Hepatocyte (in vitro differentiated cells): Measurements from ENCODE around the gene CRACR2A. TPM values are rescaled to one million over a fixed set of nuclear protein-coding genes. Genes with fewer than 3 reads are reported as not detected.

Experiments used
- DNase-seq: peaks from one replicate; pipeline ENCODE4 v3.0.0-alpha.2; 2016; ENCODE audit warnings: low spot score
- H2AFZ ChIP-seq: fragments of 200-600 bp; sonication (generic); 2 replicates; pipeline ENCODE4 v1.6.0; 2016; ENCODE audit warnings: antibody characterized with exemption, mild to moderate bottlenecking
- H3K27ac ChIP-seq: fragments of 200-600 bp; sonication (generic); 2 replicates; pipeline ENCODE4 v1.5.1; 2016; ENCODE audit warnings: mild to moderate bottlenecking
- H3K27me3 ChIP-seq: fragments of 200-600 bp; sonication (generic); 2 replicates; pipeline ENCODE4 v1.6.1; 2016
- H3K36me3 ChIP-seq: fragments of 200-600 bp; sonication (generic); replicated peaks from 2 replicates; pipeline ENCODE4 v1.5.1; 2016; ENCODE audit warnings: low read depth; ENCODE audit not compliant: insufficient read depth
- H3K4me1 ChIP-seq: fragments of 200-600 bp; sonication (generic); 2 replicates; pipeline ENCODE4 v1.5.1; 2016; ENCODE audit warnings: mild to moderate bottlenecking, moderate library complexity; ENCODE audit not compliant: insufficient read depth
- H3K4me2 ChIP-seq: fragments of 200-600 bp; sonication (generic); 2 replicates; pipeline ENCODE4 v1.6.0; 2016
- H3K4me3 ChIP-seq: fragments of 200-600 bp; sonication (generic); 2 replicates; pipeline ENCODE4 v1.5.1; 2016; ENCODE audit warnings: mild to moderate bottlenecking
- H3K79me2 ChIP-seq: fragments of 200-600 bp; sonication (generic); 2 replicates; pipeline ENCODE4 v1.6.0; 2017; ENCODE audit warnings: mild to moderate bottlenecking
- H3K9me2 ChIP-seq: fragments of 200-600 bp; sonication (generic); replicated peaks from 2 replicates; pipeline ENCODE4 v1.6.0; 2017; ENCODE audit warnings: mild to moderate bottlenecking; ENCODE audit not compliant: insufficient read depth
- H3K9me3 ChIP-seq: fragments of 200-600 bp; sonication (generic); 2 replicates; pipeline ENCODE4 v1.5.1; 2016; ENCODE audit warnings: low read depth, mild to moderate bottlenecking
- H4K20me1 ChIP-seq: fragments of 200-600 bp; sonication (generic); 2 replicates; pipeline ENCODE4 v1.6.0; 2016; ENCODE audit warnings: mild to moderate bottlenecking; ENCODE audit not compliant: insufficient read depth, poor library complexity, severe bottlenecking
- EZH2 ChIP-seq: fragments of 200-600 bp; sonication (generic); IDR thresholded peaks from 2 replicates; pipeline ENCODE4 v1.6.1; 2016; ENCODE audit warnings: antibody characterized with exemption, mild to moderate bottlenecking, borderline replicate concordance
- EZH2phosphoT487 ChIP-seq: fragments of 200-600 bp; sonication (generic); IDR thresholded peaks from one replicate; pipeline ENCODE4 v1.6.1; 2018; ENCODE audit warnings: antibody characterized with exemption, mild to moderate bottlenecking, low read depth, moderate library complexity; ENCODE audit not compliant: unreplicated experiment, severe bottlenecking
- WGBS: methylation state at CpG from one replicate; pipeline ENCODE4 v1.1.6; 2016; ENCODE audit warnings: low lambda C conversion rate; ENCODE audit errors: missing lambda C conversion rate; 5-methylcytosine and 5-hydroxymethylcytosine counted together
- polyA plus RNA-seq: library from polyadenylated mRNA; unstranded; fragments of >200 nt; fragmentation: Nextera tagmentation; extraction: Ambion mirVana; gene quantifications from 2 replicates; pipeline ENCODE4 v1.2.1, GENCODE V29; 2016
- total RNA-seq: library from RNA; depleted of rRNA; stranded (reverse); fragments of >200 nt; gene quantifications from 2 replicates; pipeline ENCODE4 v1.2.3, GENCODE V29; 2014
- TF ChIP-seq, protein P1 (sequence below): fragments of 200-600 bp; sonication (generic); IDR thresholded peaks from 2 replicates; pipeline ENCODE4 v1.5.1; 2016; ENCODE audit warnings: antibody characterized with exemption, mild to moderate bottlenecking; ENCODE audit not compliant: poor library complexity

The CRACR2A gene
- total and polyA plus RNA-seq, 2 experiments from 2014 or later = 0.30 to 0.80 TPM

DNA sequence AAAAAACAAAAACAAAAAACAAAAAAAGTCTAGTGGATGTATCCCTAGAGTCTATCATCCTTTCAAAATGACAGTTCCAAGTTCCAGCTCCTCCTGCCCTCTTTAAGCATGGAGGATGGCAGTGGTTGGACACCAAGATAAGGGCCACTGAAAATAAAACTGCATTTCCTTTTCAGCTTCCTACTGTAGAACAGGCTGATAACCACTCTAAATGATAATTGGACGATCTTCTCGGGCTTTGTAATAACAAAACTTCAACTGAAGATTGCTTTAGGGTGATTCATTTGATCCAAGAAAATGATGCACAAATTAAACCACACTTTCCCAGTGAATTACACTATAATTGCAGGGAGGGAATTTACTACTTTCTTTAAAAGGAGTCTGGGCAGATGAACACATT lies 42.2 kb upstream of the CRACR2A start:
- Histone ChIP-seq H3K4me2 (no peak overlapping the region), H3K27me3 (no peaks in the 10 kb centered on the region), H3K4me3 (no peak overlapping the region), H3K4me1 (peaks cover 4% of the 10 kb centered on the region), H2AFZ (no peak overlapping the region), H4K20me1 (no peaks in the 10 kb centered on the region), H3K9me2 (no peaks in the 10 kb centered on the region), H3K27ac (no peak overlapping the region), H3K36me3 (no peaks in the 10 kb centered on the region), H3K79me2 (no peaks in the 10 kb centered on the region), H3K9me3 (no peaks in the 10 kb centered on the region)
- TF ChIP-seq, protein P1, sequence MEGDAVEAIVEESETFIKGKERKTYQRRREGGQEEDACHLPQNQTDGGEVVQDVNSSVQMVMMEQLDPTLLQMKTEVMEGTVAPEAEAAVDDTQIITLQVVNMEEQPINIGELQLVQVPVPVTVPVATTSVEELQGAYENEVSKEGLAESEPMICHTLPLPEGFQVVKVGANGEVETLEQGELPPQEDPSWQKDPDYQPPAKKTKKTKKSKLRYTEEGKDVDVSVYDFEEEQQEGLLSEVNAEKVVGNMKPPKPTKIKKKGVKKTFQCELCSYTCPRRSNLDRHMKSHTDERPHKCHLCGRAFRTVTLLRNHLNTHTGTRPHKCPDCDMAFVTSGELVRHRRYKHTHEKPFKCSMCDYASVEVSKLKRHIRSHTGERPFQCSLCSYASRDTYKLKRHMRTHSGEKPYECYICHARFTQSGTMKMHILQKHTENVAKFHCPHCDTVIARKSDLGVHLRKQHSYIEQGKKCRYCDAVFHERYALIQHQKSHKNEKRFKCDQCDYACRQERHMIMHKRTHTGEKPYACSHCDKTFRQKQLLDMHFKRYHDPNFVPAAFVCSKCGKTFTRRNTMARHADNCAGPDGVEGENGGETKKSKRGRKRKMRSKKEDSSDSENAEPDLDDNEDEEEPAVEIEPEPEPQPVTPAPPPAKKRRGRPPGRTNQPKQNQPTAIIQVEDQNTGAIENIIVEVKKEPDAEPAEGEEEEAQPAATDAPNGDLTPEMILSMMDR = no peak
- TF ChIP-seq EZH2 (no peak), EZH2phosphoT487 (no peak)
- WGBS = 64% methylated on average over 2 of the region's 2 CpGs
- no peak for DNase-seq

DNA sequence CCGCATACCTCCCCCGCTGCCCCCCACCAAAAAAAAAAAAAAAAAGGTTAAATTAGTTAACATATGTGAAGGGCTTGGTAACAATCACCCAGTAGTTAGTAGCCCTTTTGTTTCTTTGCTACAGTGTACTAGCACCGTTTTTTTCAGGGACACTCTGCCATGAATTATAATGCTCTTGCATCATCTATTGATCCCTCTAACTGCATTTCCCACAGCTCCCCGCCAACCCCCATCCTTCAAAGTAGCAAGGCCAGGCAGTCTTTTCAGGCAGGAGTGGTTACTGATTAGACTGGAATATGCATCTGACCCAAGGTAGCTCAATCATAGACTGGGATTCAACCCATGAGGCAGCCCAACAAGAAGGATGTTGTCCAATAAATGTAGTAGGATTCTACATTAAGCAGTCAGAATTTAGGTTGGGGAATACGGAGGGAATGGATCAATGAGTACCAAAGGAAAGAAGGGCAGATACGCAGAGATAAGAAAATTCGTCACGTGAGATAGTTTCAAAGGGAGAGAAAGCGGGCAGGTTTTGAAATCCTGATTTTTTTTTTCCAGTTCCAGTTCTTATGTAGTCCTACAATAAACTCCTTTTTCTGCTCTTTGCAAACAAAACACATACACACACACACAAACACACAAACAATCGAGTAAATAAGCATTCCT lies 39.8 kb upstream of the CRACR2A start:
- DNase-seq = no peak
- Histone ChIP-seq H3K79me2 (no peaks in the 10 kb centered on the region), H3K36me3 (no peaks in the 10 kb centered on the region), H3K27me3 (no peaks in the 10 kb centered on the region), H3K27ac (no peak overlapping the region), H3K4me3 (no peak overlapping the region), H3K9me3 (peaks cover 8% of the 10 kb centered on the region), H4K20me1 (no peaks in the 10 kb centered on the region), H2AFZ (no peak overlapping the region), H3K9me2 (no peaks in the 10 kb centered on the region), H3K4me2 (no peak overlapping the region), H3K4me1 (peaks cover 4% of the 10 kb centered on the region)
- TF ChIP-seq EZH2phosphoT487 (no peak), EZH2 (no peak)
- TF ChIP-seq, protein P1 = no peak
- WGBS = 92% methylated on average over 10 of the region's 10 CpGs

DNA sequence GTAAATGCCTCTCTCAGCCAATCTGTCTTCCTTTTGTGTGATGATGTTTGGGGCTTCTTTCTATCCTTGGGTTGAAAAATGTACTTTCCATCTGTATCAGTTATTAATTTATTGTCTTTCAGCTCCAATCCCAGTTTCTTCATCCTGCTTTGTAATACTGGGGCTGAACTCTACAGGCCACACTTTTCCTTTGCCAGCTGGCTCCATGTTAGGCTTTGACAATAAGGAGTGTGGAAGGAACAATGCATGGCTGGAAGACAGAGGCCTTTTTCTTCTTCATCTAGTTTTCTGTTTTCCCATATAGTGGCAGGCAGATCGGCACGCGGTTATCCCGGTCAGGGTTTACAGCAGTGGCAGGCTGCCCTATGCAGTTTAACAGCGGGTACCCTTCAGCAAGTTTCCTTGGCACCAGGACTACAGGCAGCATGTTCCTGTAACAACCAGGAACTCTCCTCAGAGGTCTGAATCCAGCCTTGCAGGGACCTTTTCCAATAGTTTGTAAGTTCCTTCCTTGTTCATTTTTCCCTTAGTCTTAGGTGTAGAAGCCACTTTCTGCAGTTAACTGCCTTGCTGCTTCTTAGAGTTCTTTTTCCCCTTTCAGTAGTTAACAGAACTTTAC lies 38.5 kb upstream of the CRACR2A start:
- Histone ChIP-seq H4K20me1 (no peaks in the 10 kb centered on the region), H3K4me3 (no peak overlapping the region), H3K79me2 (no peaks in the 10 kb centered on the region), H3K27me3 (no peaks in the 10 kb centered on the region), H3K36me3 (no peaks in the 10 kb centered on the region), H3K9me3 (peaks cover 8% of the 10 kb centered on the region), H3K9me2 (no peaks in the 10 kb centered on the region), H3K4me2 (no peak overlapping the region), H2AFZ (no peak overlapping the region), H3K27ac (no peak overlapping the region), H3K4me1 (peaks cover 4% of the 10 kb centered on the region)
- TF ChIP-seq, protein P1 = no peak
- TF ChIP-seq EZH2 = no peak
- TF ChIP-seq EZH2phosphoT487 = no peak
- WGBS = 98% methylated on average over 5 of the region's 5 CpGs
- no peak for DNase-seq
